GM21786 (cell line): Measurements from ENCODE around the gene ADD2.
"Not testable (repeated sequence)": the region's sequence is repeated elsewhere in the genome, so short reads cannot be mapped to it uniquely, and the experiment has no call there.

Experiments used
- ATAC-seq: cut with Tn5 transposase; IDR thresholded peaks from one replicate; pipeline ENCODE4 v1.9.1; 2021; ENCODE audit not compliant: unreplicated experiment

ADD2 gene, protein sequence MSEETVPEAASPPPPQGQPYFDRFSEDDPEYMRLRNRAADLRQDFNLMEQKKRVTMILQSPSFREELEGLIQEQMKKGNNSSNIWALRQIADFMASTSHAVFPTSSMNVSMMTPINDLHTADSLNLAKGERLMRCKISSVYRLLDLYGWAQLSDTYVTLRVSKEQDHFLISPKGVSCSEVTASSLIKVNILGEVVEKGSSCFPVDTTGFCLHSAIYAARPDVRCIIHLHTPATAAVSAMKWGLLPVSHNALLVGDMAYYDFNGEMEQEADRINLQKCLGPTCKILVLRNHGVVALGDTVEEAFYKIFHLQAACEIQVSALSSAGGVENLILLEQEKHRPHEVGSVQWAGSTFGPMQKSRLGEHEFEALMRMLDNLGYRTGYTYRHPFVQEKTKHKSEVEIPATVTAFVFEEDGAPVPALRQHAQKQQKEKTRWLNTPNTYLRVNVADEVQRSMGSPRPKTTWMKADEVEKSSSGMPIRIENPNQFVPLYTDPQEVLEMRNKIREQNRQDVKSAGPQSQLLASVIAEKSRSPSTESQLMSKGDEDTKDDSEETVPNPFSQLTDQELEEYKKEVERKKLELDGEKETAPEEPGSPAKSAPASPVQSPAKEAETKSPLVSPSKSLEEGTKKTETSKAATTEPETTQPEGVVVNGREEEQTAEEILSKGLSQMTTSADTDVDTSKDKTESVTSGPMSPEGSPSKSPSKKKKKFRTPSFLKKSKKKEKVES

DNA sequence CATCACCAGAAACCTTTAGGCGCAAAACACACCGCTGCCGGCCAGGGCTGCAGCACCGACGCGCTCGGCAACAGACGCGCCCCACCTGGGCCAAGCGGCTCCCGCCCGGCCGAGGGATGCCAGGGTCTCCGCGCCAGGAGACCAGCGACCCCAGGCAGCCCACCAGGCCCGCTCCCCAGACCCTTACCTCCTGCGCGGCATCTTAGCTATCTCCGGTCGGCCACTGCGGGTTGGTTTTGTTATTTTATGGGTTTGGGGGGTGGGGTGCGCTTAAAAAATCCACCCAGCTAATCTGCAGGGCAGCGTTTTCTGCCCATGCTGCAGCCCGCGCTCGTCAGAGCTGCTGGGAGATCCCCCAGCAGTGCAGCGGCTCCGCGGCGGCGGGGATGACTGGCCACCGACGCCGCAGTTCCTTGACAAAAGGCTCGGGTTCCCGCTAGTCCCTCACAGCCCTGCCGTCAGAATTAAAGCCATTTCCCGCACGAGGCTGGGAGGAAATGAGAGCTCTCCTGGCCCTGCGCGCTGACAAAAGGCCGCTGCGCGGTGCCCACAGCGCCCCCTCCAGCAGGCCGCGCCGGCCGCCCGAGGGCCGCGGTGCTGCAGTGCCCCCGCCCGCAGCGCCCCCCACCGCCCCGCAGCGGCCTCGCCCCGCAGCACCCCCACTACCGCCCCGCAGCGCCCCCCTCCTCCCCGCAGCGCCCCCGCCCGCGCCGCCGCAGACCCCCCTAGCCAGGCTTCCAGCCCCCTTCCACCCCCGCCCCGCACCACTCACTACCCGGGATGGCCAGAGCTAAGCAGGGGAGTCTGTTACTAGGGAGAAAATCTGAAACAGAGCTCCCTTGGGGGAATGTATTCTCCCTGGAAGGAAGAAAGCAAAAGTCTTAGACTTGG, at the start of gene ADD2:
Gene ADD2 (minus strand): TSS at position 502 of the 891 bp plus-strand sequence. CDS start 61,792 bp downstream, outside the sequence.
- no peak for ATAC-seq

DNA sequence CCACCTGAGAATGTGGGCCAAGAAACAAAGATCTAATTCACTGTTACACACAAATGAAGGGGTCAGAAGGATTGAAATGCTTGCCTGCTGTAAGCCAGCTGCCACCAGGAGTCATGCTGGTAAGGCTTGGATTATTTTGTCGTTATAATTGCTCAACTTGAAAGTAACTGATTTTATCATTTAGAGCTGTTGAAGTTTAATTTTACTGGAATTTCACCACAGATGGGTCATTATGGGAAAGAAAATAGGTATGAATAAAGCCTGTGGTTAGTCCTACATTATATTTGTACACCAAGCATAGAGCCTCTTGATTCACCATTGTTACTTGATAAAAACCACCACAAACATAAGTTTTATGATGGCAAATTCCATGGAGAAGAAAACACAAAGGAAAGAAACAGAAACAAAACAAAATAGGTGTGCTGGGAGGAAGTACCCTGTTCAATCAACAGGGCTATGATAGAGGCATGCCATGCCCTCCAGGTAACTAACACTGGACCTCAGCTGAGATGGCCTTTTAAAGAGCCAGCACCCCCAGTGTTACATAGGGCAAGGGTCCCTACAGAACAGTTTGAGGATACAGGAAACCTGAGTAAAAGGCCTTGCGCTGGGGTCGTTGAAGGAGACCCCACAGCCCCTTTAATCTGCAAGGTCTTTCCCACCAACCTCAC, 49.4 kb upstream of the ADD2 start:
- no peak for ATAC-seq

DNA sequence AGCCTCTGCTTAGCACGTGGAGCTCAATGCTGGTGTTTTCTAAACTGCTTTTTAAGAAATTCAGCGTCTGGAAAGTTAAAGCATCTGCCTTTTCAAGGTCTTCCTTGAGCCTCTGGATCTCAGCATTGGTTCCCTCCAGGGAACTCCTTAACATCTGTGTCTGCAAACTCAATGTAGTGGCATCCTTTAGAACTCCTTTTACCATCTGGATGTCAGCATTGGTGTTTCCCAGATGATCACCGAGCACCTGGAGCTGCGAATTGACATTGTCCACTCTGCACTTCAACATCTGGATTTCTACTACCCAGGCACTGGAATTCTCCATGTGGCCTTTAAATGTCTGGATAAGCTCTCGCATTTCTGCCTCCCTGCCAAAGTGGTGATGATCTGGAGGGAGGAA, 48.7 kb upstream of the ADD2 start:
- no peak for ATAC-seq

DNA sequence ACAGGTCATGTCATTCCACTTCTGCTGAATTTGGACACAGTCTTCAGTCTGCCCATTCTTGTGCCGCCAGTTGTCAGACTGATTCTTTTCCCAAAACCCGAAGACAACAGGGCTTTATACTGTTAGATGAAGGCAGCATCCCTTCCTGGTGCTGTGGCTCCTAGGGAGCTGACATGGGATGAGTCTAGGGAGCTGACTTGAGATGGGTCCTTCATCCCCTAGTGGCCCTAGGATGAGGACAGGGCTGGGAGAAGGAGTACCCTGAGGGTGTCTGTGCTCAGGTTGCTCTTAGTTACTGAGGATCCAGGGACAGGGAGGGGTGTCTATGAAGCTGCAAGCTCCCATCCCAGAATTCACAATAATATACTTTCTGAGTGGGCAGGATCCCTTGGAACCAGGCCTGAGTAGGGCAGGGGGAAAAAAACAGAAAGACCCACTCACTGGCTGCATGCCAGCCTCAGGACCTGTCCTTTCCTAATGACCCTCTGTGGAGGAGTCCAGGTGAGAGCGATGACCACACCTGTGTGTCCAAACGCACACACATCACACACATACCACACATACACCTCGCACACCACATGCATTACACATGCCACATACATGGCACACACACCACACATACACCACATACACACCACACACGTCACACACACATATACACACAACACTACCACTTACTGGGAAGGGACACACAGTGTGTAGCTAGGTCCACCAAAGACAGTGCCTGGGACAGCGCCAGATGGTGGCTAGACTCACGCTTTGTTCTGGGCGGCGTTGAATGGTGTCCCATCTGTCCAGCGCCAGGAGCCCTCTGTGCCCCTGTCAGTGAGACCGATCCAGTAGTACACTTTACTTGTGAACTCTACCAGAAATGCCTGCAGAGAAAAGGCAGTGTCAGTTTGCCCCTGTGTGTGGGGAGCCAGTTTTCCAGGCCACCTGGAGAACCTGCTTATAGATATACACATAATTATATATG, 41.3 kb upstream of the ADD2 start:
- ATAC-seq, result no peak

DNA sequence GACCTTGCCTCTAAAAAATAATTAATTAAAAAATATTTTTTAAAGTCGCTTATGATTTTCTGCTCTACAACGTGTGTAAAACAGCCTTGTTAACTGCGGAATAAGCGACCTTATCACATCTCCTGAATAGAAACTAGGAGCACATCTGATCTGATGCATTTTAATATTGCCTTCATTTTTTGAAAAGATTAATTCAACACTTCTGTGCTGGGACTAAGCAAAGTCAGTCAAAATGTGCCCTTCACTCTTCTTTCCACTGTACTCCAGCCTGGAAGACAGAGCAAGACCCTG, 39.8 kb upstream of the ADD2 start:
- no peak for ATAC-seq

DNA sequence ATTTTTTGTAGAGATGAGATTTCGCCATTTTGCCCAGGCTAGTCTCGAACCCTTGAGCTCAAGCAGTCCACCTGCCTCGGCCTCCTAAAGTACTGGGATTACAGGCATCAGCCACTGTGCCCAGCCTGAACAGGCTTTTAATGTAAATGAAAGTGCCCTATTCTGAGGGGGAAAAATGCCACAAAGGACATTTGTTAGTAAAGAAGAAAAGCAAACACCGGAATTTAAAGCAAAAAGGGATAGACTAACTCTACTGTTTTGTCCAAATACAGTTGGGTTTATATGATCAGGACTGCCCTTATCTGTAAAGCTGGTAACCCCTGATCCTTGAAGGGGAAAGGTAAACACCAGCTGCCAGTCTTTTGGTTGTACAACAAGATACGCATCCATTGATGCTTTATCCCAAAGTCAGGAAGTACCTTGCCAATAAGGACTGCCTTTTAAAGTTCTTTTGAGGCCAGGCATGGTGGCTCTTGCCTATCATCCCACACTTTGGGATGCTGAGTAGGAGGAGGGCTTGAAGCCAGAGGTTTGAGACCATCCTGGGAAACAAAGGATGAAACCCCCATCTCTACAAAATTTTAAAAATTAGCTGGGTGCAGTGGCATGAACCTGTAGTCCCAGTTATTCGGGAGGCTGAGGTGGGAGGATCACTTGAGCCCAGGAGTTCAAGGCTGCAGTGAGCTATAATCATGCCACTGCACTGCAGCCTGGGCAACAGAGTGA, 39.3 kb upstream of the ADD2 start:
- ATAC-seq, result no peak

DNA sequence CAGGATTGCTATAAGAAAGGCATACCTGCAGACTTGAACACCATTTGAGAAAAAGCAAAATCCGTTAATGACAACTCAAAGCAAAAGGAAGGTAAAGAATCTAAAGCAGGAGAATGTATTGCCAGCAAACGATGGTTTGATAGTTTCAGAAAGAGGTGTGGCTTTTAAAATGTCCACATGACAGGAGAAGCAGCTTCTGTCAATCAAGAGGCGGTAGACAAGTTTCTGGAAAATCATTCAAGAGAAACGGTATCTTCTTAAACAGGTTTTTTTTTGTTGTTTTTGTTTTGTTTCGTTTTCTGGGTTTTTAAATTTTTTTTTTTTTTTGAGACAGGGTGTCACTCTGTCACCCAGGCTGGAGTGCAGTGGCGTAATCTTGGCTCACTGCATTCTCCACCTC, 38.6 kb upstream of the ADD2 start:
- ATAC-seq, result no peak

DNA sequence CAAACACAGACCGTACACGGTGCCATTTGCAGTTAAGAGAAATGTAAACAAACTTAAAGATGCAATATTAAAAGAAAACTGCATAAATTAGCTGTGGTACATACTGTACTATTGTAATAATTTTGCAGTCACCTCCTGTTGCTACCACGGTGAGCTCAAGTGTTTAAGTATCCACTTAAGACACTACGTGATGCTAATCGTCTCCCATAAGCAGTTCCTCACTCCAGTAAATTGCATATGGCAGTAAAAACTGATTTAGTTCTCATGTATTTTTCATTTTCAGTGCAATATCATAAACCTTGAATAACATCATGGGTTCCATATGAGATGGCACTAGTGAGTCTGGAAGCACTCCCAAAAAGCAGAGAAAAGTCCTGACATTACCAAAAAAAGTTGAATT, 38.0 kb upstream of the ADD2 start:
- no peak for ATAC-seq

DNA sequence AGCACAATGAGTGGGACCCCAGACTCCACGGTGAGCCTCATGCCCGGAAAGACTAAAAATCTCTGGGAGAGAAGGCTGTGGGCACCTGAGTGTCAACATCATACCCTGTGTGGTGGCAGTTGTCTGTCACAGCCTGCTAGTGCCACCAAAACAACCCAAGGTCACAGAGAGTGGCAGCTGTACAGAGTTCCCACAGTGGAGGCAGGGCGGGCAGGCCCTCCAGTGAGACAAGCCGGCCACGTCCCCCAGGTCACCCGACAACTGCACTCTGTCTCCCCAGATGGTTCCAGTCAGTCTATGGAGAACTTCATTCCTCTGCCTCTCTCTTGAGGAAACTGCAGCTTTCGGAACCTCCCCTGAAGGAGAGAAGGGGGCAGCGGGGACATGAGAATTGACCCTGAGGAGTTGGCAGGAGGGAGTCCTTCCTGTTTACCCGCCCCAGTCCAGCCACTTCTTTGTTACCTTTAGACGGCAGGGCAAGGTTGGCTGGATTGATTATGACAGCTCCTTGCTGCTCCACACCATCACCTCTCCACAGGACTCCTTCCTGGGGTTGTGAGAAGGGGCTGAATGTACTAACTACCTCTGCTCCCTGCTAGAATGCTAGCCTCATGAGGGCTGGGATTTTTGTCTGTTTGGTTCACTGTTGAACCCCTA, 33.7 kb upstream of the ADD2 start:
- no peak for ATAC-seq

DNA sequence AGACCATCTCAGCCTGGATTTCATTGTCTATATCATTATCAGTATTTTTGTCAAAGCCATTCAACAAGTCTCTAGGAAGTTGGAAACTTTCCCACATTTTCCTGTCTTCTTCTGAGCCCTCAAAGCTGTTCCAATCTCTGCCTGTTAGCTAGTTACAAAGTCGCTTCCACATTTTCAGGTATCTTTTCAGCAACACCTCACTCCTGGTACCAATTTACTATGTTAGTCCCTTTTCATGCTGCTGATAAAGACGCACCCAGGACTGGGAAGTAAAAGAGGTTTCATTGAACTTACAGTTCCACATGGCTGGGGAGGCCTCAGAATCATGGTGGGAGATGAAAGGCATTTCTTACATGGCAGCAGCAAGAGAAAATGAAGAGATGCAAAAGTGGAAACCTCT, 31.7 kb upstream of the ADD2 start:
- ATAC-seq, result no peak

DNA sequence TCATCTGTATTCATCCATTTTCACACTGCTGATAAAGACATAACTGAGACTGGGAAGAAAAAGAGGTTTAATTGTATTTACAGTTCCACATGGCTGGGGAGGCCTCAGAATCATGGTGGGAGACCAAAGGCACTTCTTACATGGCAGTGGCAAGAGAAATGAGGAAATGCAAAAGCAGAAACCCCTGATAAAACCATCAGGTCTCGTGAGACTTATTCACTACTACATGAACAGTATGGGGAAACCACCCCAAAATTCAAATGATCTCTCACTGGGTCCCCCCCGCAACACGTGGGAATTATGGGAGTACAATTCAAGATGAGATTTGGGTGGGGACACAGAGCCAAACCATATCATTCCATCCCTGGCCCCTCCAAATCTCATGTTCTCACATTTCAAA, 30.0 kb upstream of the ADD2 start:
- not testable (repeated sequence) for ATAC-seq

DNA sequence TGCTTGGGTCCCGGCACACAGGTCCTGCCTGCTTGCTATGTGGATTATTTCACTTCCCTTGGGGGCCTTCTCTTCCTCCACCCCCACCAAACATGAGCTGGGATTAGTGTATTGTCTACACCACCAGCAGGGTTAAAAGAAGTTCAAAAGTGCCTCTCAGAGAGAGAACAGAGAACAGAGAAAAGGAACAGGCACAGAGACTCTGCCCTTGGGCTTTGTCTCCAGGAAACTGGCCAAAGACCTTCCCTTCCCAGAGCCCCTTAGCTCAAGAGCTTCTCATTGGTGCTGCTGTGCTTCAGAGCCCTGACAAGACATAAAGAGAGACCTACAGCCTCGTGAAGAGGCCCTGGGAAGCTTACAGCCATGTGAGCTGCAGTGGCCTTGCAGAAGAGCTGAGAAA, 29.5 kb upstream of the ADD2 start:
- no peak for ATAC-seq

DNA sequence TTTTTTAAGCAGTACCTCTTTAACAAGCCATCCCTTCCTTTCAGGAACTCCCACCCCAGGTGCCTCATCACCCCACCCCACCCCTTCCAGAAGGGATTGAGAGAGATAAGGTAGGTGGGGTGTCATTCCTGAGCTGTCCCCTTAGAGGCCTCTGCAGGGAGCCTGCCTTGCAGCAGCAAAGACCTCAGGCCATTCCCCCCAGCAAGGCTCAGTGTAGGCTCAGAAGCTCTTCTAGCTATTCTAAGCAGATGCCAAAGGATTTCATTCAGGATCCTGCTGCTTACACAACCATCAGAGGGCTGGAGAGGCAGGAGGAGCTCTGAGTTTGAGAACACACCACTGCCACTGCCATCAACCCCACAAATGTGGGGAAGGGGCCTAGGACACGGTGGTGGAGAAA, 28.3 kb upstream of the ADD2 start:
- no peak for ATAC-seq

DNA sequence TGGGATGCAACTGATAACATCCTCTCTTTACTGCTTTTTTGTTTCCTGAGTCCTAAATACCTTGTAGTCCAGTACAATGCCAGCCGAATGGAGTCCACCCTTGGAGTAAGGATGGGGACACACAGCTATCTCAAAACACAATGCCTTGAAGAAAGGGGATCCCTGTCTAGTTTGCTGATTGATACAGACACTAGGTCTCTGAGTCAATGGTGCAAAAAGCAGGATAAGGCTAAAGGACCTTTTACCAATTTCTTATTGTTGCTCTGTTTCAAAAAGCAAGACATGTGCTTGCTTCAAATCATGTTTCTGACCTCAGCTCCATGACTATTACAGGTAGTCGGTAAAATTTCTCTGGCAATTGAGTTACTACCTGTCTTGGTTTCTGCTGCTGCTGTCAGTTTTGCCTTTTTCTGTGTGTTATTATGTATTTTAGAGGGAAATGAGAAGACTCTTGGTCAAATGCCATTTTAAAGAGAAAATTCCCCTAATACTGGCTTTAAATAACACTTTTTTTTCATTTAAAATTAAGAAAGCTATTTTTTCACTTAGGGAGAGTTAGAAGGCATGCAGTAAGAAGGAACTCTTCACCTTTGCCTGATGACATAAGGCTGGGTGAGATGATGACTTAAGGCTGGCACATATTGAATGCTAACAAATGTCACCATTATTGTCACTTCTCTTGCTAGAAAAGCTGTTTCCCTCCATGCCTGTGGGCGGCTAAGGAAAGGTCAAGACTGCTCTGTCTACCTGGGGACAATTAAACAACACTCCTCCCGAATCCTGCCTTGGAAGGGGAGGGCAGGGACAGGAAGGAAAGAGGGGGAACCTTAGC, 27.4 kb upstream of the ADD2 start:
- ATAC-seq, result no peak

DNA sequence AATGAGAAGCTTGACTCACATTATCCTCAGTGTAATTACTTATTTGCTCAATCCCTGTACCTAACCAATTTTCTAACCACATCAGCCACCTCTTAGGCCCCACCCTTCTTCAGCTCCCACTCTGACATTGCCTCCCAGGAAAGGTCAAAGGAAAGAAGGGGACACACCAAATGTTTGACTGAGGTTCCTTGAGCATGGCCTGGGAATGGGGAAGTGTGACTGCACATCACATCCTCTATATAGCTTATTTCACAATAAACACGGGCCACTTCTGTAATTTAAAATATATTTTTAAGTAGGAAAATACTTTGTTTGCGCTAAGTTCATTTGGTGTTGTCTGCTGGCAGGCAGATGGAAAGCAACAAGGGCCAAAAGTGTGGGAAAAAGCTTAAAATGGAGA, 25.4 kb upstream of the ADD2 start:
- no peak for ATAC-seq

DNA sequence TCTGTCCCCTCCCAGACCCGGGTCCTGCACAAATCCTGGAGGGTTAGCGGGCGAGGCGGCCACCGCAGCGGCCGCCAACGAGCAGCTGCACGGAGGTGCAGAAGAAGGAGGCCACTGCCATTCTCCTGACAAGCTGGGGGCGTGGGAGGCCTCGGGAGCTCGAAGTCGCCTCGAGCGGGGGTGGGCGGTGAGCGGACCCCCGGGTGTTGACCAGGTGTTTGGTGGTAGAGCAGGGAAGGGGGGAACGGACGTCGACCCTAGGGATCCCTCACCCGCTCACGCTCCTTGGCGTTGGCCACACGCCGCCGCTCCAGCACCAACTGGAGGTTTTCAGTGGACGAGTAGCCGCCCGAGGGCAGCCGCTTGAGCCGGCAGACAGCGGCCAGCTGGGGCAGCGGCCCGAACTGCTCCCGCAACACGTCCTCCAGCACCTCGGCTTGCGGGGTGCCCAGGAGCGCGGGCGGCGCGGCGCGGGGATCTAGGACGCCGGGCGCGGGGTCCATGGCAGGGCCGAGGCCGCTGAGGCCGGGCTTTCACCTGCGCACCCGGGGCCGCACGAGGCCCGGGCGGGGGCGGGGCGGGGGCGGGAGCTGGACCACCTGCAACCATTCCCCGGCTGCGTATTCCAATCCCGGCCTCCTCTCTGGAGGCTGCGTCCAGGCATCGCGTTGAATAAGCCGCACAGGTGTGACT, 22.3 kb upstream of the ADD2 start, which contains the start of gene FIGLA:
Gene FIGLA (minus strand): TSS at position 508 of the 693 bp plus-strand sequence. CDS start 5 bp downstream, at position 503.
- ATAC-seq, result no peak
